Islet of Langerhans (tissue), 1 donor: ENCODE data around the gene CACNG1.
"Not testable (repeated sequence)": the region's sequence is repeated elsewhere in the genome, so short reads cannot be mapped to it uniquely, and the experiment has no call there.

Experiments
- FAIRE-seq: peaks from one replicate; lab custom pipeline; 2011; peaks lifted over from hg19 to GRCh38; lab: Jason Lieb, UNC

CACNG1 gene

DNA sequence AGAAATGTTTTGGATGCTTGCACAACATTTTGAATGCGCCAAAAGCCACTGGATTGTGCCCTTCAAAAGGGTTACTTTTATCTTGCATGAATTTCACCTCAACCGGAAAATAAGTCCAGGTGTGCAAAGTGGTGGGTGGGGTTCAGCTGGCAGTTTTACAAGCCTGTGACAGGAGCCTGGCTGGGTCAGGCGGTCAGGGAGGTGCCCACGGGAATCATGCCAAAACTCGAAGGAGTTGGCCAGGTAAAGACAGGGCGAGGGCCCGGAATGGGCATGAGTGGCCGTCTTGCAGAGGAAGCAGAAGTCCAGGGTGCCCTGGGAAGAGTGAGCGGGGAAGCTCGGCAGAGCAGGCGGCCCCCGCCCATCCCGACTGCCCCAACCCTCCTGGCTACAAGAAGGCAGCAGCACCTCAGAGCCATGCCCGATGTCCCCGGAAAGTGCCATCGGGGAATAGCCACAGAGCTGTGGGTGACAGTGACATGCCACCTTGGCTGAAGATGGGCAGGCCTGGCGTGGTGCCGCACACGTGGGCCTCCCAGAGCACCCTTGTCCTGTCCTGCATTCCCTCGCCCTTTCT lies 19.1 kb upstream of the CACNG1 start:
- no peak for FAIRE-seq

GRCh38 chr17:67026341-67026740 lies 18.0 kb upstream of the CACNG1 start:
- FAIRE-seq: no peak

DNA sequence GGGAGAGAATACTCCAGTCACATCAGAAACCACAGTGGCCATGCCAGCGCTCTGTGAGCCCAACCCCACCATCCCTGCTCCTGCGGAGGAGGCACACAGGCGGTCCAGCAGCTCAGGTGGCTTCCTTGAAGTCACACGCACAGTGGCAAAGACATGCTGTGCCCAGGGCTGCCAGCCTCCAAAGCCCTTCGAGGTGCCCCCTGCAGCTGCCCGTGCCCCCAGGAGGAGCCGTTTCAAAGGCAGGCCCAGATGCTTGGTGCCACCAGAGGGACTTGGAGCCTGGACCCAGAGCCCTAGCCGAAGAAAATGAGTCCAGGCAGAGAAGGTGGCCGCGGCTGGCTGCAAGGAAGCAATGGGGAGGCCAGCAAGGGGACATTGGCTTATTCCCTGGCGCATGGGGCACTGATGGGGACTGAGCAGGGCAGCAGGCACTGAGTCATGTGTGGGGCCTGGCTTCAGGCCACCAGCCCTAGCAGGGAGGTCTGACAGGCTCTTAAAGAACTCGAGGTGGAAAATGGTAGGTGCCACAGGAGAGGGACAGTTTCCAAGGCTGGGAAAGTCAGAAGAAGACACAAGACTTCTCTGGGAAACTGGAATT lies 17.2 kb upstream of the CACNG1 start:
- FAIRE-seq: no peak

DNA sequence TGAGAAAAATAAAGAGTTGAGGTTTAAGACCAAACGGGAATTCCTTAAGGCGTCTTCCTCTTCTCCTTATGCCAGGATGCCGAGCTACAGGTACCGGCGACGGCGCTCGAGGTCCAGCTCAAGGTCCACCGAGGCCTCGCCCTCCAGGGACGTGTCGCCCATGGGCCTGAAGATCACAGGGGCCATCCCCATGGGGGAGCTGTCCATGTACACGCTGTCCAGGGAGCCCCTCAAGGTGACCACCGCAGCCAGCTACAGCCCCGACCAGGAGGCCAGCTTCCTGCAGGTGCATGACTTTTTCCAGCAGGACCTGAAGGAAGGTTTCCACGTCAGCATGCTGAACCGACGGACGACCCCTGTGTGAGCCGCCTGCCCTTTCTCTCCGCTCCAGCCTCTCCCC lies 13.7 kb upstream of the CACNG1 start:
- FAIRE-seq: no peak

DNA sequence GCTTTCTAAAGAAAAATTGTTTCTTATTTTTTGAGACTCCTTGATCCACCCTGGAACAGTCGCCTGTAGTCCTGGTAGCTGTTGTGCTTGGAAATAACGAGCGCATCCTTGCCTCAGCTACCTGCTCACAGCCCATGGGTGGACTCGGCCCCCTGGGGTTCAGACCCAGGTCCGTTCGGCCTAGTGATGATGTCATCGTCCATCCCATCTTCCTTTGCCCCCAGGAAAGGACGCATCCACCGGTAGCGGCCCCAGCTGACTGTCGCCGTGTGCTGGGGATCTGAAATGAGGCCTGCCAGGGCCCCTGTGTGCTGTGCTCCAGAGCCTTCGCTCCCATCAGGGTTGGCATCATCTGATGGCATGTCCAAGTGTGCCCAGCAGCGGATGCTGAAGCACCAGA lies 12.0 kb upstream of the CACNG1 start:
- no peak for FAIRE-seq

- FAIRE-seq: no peak
These were observed 11.4 kb upstream of the CACNG1 start for GRCh38 chr17:67032985-67033384.

- FAIRE-seq: no peak
These were observed 10.7 kb upstream of the CACNG1 start for GRCh38 chr17:67033613-67034012.

- no peak for FAIRE-seq
These were observed 8.9 kb upstream of the CACNG1 start for GRCh38 chr17:67035131-67036083.

GRCh38 chr17:67038861-67039365 lies 5.4 kb upstream of the CACNG1 start:
- FAIRE-seq: no peak

DNA sequence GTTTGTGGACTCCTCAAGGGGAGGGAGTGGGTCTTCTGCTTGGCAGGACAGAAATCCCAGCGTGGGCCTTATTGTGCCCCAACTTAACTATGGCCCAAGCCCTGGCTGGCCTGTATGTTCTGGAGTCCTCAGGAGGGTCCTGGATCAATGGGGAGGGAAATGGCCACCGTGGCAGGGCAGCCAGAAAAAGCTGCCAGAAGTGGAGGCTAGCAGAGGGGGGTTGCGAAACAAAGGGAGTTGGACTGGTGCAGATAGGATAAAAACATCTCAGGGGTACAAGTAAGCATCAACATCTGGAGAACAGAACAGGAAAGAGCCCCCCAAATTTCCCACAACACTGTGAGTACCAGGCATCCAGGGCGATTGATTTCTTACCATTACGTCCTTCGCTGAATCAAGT lies 3.7 kb upstream of the CACNG1 start:
- FAIRE-seq: no peak

GRCh38 chr17:67041119-67041518 lies 3.2 kb upstream of the CACNG1 start:
- not testable (repeated sequence) for FAIRE-seq

DNA sequence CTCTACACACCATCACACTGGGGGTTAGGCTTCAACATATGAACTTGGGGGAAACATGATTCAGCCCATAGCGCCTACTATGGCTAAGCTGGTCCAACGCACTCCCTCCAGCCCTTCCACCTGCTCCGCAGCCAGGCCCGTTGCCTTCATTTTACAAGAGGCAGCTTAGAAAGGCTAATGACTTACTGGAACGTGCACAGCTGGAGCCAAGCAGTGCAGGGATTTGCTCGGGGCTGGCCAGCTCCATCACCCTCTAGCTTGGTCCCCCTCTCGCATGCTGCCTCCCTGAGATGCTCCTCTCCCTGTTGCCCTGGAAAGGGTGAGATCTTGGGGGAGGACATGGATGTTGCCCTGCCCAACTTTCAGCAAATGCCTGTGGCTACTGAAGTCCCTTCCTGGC lies 2.8 kb upstream of the CACNG1 start:
- no peak for FAIRE-seq

DNA sequence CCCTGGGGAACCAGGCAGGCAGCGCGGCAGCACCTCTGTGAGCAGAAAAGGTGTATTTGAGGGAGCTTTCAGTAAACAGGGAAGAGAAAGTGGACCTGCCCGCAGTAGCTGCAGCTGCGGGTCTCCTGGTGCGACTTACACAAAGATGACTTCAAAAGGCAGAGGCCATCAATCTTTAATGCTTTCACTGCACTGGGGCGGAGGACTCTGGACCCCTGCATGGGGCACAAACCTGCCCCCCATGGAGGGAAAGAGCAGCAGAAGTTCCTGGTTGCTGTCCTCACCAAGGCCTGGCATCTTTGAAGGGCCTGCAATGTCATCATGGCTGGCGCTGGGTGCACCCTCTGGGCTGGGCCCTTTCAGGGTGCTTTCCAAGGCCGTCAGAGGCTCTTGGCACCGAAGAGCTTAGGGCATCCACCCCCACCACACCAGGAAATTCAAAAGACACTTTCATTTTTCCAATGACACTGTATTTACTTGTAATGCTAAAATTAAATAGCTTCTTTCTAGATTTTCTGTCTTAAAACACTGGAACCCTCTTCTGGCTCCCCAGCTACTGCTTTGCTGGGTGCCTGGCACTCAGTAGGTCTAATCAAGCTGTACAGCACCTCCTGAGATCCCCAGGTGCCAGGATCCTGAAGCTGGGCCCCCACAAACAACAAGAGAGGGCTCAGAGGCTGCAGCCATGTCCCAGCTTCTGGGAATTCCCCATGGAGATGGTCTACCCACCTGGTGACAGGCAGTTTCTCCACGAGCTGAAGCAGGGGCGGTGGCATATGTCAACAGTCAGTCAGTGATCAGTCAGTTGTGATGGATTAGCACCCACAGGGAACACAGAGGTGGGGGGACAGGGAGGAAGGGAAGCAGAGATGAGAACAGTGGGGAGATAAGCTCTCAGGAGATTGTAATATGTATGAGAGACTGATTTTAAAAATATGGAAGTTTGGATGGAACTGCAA lies 2.1 kb upstream of the CACNG1 start:
- no peak for FAIRE-seq

GRCh38 chr17:67043283-67043682 lies 1.1 kb upstream of the CACNG1 start:
- FAIRE-seq: no peak

DNA sequence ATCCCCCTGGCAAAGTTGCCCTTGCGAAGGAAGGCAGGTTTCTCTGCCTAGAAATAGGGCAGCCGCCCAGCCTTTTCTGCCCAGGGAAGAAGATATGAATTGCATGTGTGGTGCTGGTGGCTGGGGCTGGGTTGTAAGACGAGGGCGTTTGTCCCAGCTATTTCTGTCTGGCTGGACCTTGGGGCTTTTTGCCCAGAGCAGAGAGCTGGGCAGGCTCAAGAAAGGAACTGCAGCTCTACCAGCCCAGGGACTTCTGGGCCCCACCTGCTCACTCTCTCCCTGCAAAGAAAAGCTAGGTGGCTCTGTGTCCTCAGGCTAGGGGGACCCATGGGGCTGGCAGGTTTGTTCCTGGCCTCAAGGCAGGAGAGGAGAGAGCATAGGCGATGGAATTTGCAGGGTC lies 586 bp downstream of the CACNG1 start:
- no peak for FAIRE-seq

- FAIRE-seq: no peak
These were observed 2.0 kb downstream of the CACNG1 start for GRCh38 chr17:67046398-67046797.

DNA sequence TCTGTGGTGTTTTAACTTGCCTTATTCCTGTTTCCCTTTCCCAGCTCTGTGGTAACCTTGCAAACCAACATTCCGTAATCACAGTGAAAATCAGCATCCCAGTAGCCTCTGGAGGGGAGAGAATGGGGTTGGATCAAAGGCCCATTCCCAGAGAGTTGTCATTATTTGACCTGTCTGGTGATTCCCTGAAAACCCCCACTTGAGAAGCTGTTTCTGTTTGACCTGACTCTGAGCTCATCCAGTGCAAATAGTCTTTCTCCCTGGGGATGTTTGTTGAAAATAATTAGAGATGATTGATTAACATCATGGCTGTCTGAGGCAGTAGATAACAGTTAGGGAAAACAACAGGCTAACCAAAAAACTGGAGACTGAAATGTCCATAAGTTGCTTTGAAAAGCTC lies 3.0 kb downstream of the CACNG1 start:
- no peak for FAIRE-seq

- no peak for FAIRE-seq
These were observed 4.8 kb downstream of the CACNG1 start for GRCh38 chr17:67049025-67049739.

DNA sequence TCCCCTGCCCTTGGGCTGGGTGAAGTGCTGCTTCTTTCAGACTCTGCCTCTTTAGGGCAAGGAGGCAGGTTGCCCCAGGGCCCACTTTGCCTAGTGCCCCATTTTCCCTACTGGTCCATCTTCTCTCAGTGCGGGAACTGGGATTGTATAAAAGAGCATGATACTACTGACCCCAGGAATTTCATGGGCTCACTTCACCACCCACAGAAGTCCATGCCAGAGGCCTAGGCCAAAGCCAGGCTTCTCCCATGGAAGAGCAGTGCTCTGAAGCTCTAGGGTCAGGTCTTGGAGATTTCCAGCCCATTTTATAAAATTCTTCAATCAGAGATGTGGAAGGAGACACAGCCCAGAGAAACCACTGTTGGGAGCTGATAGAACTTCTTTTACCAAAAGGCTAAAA lies 5.7 kb downstream of the CACNG1 start:
- no peak for FAIRE-seq

- no peak for FAIRE-seq
These were observed 6.3 kb downstream of the CACNG1 start for GRCh38 chr17:67050471-67051154.

GRCh38 chr17:67051155-67051538 lies 6.8 kb downstream of the CACNG1 start:
- FAIRE-seq: no peak
